ENCODE data around the gene ZNF385C.
"Not testable (repeated sequence)": the region's sequence is repeated elsewhere in the genome, so short reads cannot be mapped to it uniquely, and the experiment has no call there.

The ZNF385C gene
- long read RNA-seq = 0 reads

GRCh38 chr17:42097691-42098631 is at the start of gene ZNF385C:
Gene ZNF385C (minus strand): TSS chr17:42098473. CDS start chr17:42063056, 35,417 bp downstream.
- TF ChIP-seq GABPA (IDR thresholded peaks at IDR 0.05; ENCODE audit: low read depth) (no peak), POLR2AphosphoS5 (IDR thresholded peaks at IDR 0.05; ENCODE audit: low read depth) (no peak), REST (IDR thresholded peaks at IDR 0.05; ENCODE audit: insufficient replicate concordance, low read depth) (no peak), SPI1 (IDR thresholded peaks at IDR 0.05; ENCODE audit: borderline replicate concordance, low read depth) (no peak)
- Histone ChIP-seq H3K27ac (replicated peaks) (no peak within 1 kb of the TSS), H3K27me3 (ENCODE audit: insufficient read depth, poor library complexity, severe bottlenecking) (peaks cover 4% of the 10 kb centered on the region), H3K4me3 (replicated peaks; ENCODE audit: insufficient read depth, low read length) (no peak within 1 kb of the TSS)
- DNase-seq (ENCODE audit: low read depth in 1 of 2, low spot score in 1 of 2) = no peak

GRCh38 chr17:42146911-42147607 is 48.8 kb upstream of the ZNF385C start:
- Histone ChIP-seq H3K27ac (replicated peaks) (no peak overlapping the region), H3K27me3 (ENCODE audit: insufficient read depth, poor library complexity, severe bottlenecking) (no peaks in the 10 kb centered on the region), H3K4me3 (replicated peaks; ENCODE audit: insufficient read depth, low read length) (no peak overlapping the region)
- TF ChIP-seq SPI1 (IDR thresholded peaks at IDR 0.05; ENCODE audit: borderline replicate concordance, low read depth) (no peak), CTCF (IDR thresholded peaks at IDR 0.05; ENCODE audit: insufficient read depth, low read length) (no peak), REST (IDR thresholded peaks at IDR 0.05; ENCODE audit: insufficient replicate concordance, low read depth) (no peak), POLR2AphosphoS5 (IDR thresholded peaks at IDR 0.05; ENCODE audit: low read depth) (no peak), GABPA (IDR thresholded peaks at IDR 0.05; ENCODE audit: low read depth) (no peak)
- DNase-seq (ENCODE audit: low read depth in 1 of 2, low spot score in 1 of 2) = no peak

GRCh38 chr17:42143138-42143537 is 44.9 kb upstream of the ZNF385C start:
- H3K4me3 ChIP-seq (replicated peaks; ENCODE audit: insufficient read depth, low read length); H3K27ac ChIP-seq (replicated peaks); H3K27me3 ChIP-seq (ENCODE audit: insufficient read depth, poor library complexity, severe bottlenecking); DNase-seq (ENCODE audit: low read depth in 1 of 2, low spot score in 1 of 2): not testable (repeated sequence)

GRCh38 chr17:42142371-42142896 is 44.2 kb upstream of the ZNF385C start:
- no peak for DNase-seq (ENCODE audit: low read depth in 1 of 2, low spot score in 1 of 2)
- Histone ChIP-seq H3K27ac (replicated peaks) (no peak overlapping the region), H3K4me3 (replicated peaks; ENCODE audit: insufficient read depth, low read length) (no peak overlapping the region), H3K27me3 (ENCODE audit: insufficient read depth, poor library complexity, severe bottlenecking) (no peaks in the 10 kb centered on the region)
- no peak for TF ChIP-seq GABPA (IDR thresholded peaks at IDR 0.05; ENCODE audit: low read depth)
- no peak for TF ChIP-seq REST (IDR thresholded peaks at IDR 0.05; ENCODE audit: insufficient replicate concordance, low read depth)
- TF ChIP-seq POLR2AphosphoS5 (IDR thresholded peaks at IDR 0.05; ENCODE audit: low read depth) = no peak
- no peak for TF ChIP-seq CTCF (IDR thresholded peaks at IDR 0.05; ENCODE audit: insufficient read depth, low read length)
- no peak for TF ChIP-seq SPI1 (IDR thresholded peaks at IDR 0.05; ENCODE audit: borderline replicate concordance, low read depth)
